Testis (tissue), 2 donors: ENCODE measurements around the gene FUT8.

Experiments
- CTCF ChIP-seq, 3 experiments: fragments of 450-650 bp in 2 of 3; fragments of 200-600 bp in 1 of 3; sonication (generic) in 1 of 3; IDR thresholded peaks; one replicate each; pipeline ENCODE4 v1.5.1; 2016 to 2019; ENCODE audit warnings: antibody characterized with exemption in 3 of 3, mild to moderate bottlenecking in 2 of 3, moderate library complexity in 1 of 3
- POLR2A ChIP-seq: fragments of 450-650 bp; IDR thresholded peaks from one replicate; pipeline ENCODE4 v1.6.1; 2017; ENCODE audit warnings: antibody characterized with exemption, mild to moderate bottlenecking, moderate library complexity

GRCh38 chr14:65495196-65495595 is 82.7 kb downstream of the FUT8 start:
- TF ChIP-seq CTCF (IDR thresholded peaks at IDR 0.05) (no peak), POLR2A (no peak)
